HFFc6 (cell line): ENCODE data around the gene GORASP1. TPM values are rescaled to one million over a fixed set of nuclear protein-coding genes. Genes with fewer than 3 reads are reported as not detected.

ENCODE experiments used
- DNase-seq: peaks from one replicate; pipeline ENCODE4 v3.0.0-alpha.2; 2018
- H3K27ac Mint-ChIP-seq: 2 replicates; pipeline ENCODE4 v1.8.0; 2020; ENCODE audit warnings: mild to moderate bottlenecking, mixed read lengths
- H3K27me3 Mint-ChIP-seq: 2 replicates; pipeline ENCODE4 v1.8.0; 2021; ENCODE audit warnings: mild to moderate bottlenecking, moderate library complexity, mixed read lengths; ENCODE audit not compliant: insufficient read depth
- H3K36me3 Mint-ChIP-seq: 2 replicates; pipeline ENCODE4 v1.8.0; 2021; ENCODE audit warnings: low read depth, mixed read lengths
- H3K4me1 Mint-ChIP-seq: 2 replicates; pipeline ENCODE4 v1.8.0; 2020; ENCODE audit warnings: low read depth, mixed read lengths
- H3K4me3 Mint-ChIP-seq: 2 replicates; pipeline ENCODE4 v1.8.0; 2020; ENCODE audit warnings: mild to moderate bottlenecking, moderate library complexity, mixed read lengths
- H3K9me3 Mint-ChIP-seq: 2 replicates; pipeline ENCODE4 v1.8.0; 2020; ENCODE audit warnings: mild to moderate bottlenecking, mixed read lengths
- total RNA-seq, 6 experiments: library from RNA; stranded (reverse); fragmentation: NEBNext Ultra II Directional; extraction: Animal tissue kit (Norgen Biotek cat#: 25700); gene quantifications; 2 replicates in 1 of 6; 3 replicates in 5 of 6; pipeline ENCODE4 v1.2.3, GENCODE V29; 2021
- TF ChIP-seq, protein P1 (sequence below): fragments of 200-600 bp; sonication (generic); IDR thresholded peaks from 2 replicates; pipeline ENCODE4 v1.5.0; 2021; ENCODE audit warnings: antibody characterized with exemption, mild to moderate bottlenecking

The GORASP1 gene
- total RNA-seq, 6 experiments from 2014 or later = 42.7 to 52.1 (median 47.0) TPM

GRCh38 chr3:39127269-39127907 lies 20.0 kb upstream of the GORASP1 start:
- H3K27ac Mint-ChIP-seq = no peak overlapping the region
- H3K4me3 Mint-ChIP-seq = no peak overlapping the region
- no peaks in the 10 kb centered on the region; the same call in 1 of the 2 replicates for H3K27me3 Mint-ChIP-seq
- no peaks in the 10 kb centered on the region for H3K9me3 Mint-ChIP-seq
- TF ChIP-seq, protein P1, sequence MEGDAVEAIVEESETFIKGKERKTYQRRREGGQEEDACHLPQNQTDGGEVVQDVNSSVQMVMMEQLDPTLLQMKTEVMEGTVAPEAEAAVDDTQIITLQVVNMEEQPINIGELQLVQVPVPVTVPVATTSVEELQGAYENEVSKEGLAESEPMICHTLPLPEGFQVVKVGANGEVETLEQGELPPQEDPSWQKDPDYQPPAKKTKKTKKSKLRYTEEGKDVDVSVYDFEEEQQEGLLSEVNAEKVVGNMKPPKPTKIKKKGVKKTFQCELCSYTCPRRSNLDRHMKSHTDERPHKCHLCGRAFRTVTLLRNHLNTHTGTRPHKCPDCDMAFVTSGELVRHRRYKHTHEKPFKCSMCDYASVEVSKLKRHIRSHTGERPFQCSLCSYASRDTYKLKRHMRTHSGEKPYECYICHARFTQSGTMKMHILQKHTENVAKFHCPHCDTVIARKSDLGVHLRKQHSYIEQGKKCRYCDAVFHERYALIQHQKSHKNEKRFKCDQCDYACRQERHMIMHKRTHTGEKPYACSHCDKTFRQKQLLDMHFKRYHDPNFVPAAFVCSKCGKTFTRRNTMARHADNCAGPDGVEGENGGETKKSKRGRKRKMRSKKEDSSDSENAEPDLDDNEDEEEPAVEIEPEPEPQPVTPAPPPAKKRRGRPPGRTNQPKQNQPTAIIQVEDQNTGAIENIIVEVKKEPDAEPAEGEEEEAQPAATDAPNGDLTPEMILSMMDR = no peak
- H3K4me1 Mint-ChIP-seq = peaks cover 25% of the 10 kb centered on the region
- H3K36me3 Mint-ChIP-seq = no peaks in the 10 kb centered on the region
- no peak for DNase-seq

DNA sequence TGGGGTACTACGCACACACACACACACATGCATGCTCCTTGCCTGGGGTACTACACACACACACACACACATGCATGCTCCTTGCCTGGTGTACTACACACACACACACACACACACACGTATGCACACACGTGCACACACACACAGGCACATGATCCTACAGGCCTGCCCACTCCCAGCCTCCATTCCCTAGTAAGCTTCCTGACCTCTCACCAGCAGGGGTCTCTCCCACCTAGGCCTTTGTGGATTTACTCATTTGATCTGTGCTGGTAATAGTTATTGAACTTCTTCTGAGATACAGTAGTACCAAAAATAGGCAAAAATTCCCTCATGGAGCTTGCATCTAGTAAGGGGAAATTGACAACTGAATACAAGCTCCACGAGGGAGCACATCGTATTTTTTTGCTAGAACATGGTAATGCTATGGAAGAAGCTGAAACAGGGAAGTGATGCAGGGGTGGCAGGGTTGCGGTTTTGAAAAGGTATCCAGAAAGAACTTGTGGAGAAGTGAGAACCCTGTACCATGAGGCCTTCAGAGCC lies 19.2 kb upstream of the GORASP1 start:
- Mint-ChIP-seq H3K4me3 (peak overlapping the region; percentile 41; the same call in 1 of the 2 replicates), H3K27ac (peak overlapping the region; percentile 73; the same call in 1 of the 2 replicates), H3K27me3 (no peaks in the 10 kb centered on the region; the same call in 1 of the 2 replicates), H3K36me3 (no peaks in the 10 kb centered on the region), H3K4me1 (peaks cover 24% of the 10 kb centered on the region), H3K9me3 (no peaks in the 10 kb centered on the region)
- peak; percentile 40 for DNase-seq
- TF ChIP-seq, protein P1 = peak; percentile 70

GRCh38 chr3:39125841-39126500 lies 18.5 kb upstream of the GORASP1 start:
- no peak overlapping the region for H3K4me3 Mint-ChIP-seq
- TF ChIP-seq, protein P1 = no peak
- DNase-seq = peak; percentile 55
- no peaks in the 10 kb centered on the region; the same call in 1 of the 2 replicates for H3K27me3 Mint-ChIP-seq
- peak overlapping the region; percentile 73; the same call in 1 of the 2 replicates for H3K27ac Mint-ChIP-seq
- H3K9me3 Mint-ChIP-seq = no peaks in the 10 kb centered on the region
- no peaks in the 10 kb centered on the region for H3K36me3 Mint-ChIP-seq
- peaks cover 24% of the 10 kb centered on the region for H3K4me1 Mint-ChIP-seq

DNA sequence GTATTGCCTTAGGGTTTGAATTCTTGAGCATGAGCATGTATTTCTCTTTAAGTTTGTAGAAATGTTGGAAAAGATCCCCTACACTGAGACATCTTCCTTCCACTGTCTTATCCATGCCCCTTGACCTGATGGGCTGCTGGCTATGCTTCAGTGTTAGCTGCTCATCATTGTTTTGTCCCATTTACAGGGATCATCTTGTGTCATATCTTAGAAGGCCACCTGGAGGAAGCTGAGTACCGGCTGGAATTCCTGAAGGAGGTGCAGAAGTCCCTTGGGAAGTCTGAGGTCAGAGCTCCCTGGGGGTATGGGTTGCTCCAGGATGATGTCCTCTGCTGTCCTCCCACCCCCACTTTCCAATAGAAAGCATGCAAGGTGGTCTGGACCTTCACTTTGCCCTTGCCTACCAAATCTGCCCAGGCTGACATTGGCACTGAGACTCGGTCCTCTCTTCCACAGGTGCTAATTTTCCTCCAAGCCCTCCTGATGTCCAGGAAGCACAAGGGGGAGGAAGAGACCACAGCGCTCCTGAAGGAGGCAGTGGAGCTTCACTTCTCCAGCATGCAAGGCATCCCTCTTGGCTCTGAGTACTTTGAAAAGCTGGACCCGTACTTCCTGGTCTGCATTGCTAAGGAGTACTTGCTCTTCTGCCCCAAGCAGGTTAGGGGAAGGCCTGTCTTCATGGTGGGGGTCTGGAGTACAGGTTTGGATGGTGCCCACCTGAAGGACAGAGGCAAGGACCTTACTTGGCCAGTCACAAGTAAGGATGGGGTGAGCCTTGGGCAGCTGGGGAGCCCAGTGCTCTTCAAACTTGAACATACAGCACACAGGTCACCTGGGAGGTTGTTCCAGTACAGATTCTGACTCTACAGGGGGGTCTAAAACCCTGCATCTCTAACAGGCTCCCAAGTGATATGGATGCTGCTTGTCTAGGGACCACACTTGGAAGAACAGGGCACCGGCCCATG lies 17.7 kb upstream of the GORASP1 start:
- Mint-ChIP-seq H3K4me1 (peaks cover 24% of the 10 kb centered on the region), H3K4me3 (no peak overlapping the region; the same call in 1 of the 2 replicates), H3K9me3 (no peaks in the 10 kb centered on the region), H3K27ac (peak overlapping the region; percentile 73; the same call in 1 of the 2 replicates), H3K36me3 (no peaks in the 10 kb centered on the region), H3K27me3 (no peaks in the 10 kb centered on the region; the same call in 1 of the 2 replicates)
- DNase-seq = peak; percentile 36
- TF ChIP-seq, protein P1 = peak; percentile 61

DNA sequence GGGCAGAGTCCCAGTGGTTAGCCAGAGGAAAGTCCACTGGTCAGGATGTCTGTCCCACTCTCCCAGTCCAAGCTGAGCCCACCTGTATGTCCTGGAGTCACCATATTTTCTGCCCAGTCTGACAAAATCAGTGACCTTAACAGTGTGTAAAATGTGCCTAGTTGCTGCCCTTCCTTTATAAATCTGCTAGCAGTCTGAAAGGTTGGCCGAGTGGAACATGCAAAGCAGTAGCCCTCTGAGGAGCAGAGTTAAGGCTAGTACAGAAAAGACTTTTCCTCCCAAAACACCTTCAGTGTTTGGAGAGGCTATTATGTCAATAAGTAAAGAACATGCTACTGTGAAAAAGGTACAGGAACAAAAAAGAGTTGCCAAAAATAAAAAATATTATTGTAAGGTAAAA lies 15.4 kb upstream of the GORASP1 start:
- peaks cover 24% of the 10 kb centered on the region for H3K4me1 Mint-ChIP-seq
- no peaks in the 10 kb centered on the region; the same call in 1 of the 2 replicates for H3K27me3 Mint-ChIP-seq
- TF ChIP-seq, protein P1 = no peak
- H3K36me3 Mint-ChIP-seq = no peaks in the 10 kb centered on the region
- H3K4me3 Mint-ChIP-seq = no peak overlapping the region
- H3K9me3 Mint-ChIP-seq = no peaks in the 10 kb centered on the region
- no peak for DNase-seq
- no peak overlapping the region for H3K27ac Mint-ChIP-seq
